GM12801 (cell line): ENCODE measurements around the gene DRAP1.

Source experiments
- CTCF ChIP-seq: IDR thresholded peaks from one replicate; pipeline ENCODE4 v1.5.1; 2011; ENCODE audit warnings: control low read depth; ENCODE audit not compliant: insufficient read length; ENCODE audit errors: extremely low read depth

DRAP1 gene

GRCh38 chr11:65917077-65917433 lies 2.2 kb upstream of the DRAP1 start:
- no peak for TF ChIP-seq CTCF

- TF ChIP-seq CTCF: no peak
These were observed 1.6 kb upstream of the DRAP1 start for GRCh38 chr11:65917434-65918210.

GRCh38 chr11:65918211-65919140 lies 750 bp upstream of the DRAP1 start, which contains the start of gene C11orf68:
C11orf68 (minus strand) TSS chr11:65919062; CDS start chr11:65919031, 31 bp downstream.
- TF ChIP-seq CTCF: no peak

- no peak for TF ChIP-seq CTCF
These were observed 546 bp downstream of the DRAP1 start for GRCh38 chr11:65919573-65920371.

GRCh38 chr11:65920372-65920802 lies 1.2 kb downstream of the DRAP1 start:
- no peak for TF ChIP-seq CTCF

GRCh38 chr11:65921033-65921555 lies 1.9 kb downstream of the DRAP1 start:
- no peak for TF ChIP-seq CTCF

GRCh38 chr11:65921876-65922275 lies 2.6 kb downstream of the DRAP1 start:
- TF ChIP-seq CTCF: no peak
